GM12878 (cell line): ENCODE results near the gene KRT32. TPM values are rescaled to one million over a fixed set of nuclear protein-coding genes. Genes with fewer than 3 reads are reported as not detected.

Source experiments
- ATAC-seq: fragments of 200-7000 bp; cut with Tn5 transposase; 3 replicates; pipeline ENCODE4 v1.9.1; 2020; ENCODE audit warnings: mild to moderate bottlenecking, moderate library complexity
- BruUV-seq: library from RNA; stranded (reverse); fragments of 400-500 nt; replicated peaks from 2 replicates; lab custom pipeline; 2021; lab: Mats Ljungman, UMichigan
- CTCF ChIA-PET: fragments of 300-600 bp; sonication (Branson Sonifier 250); formaldehyde crosslinking; extraction: SDS; loops from one replicate; lab custom pipeline; 2021; ENCODE audit warnings: inconsistent platforms; lab: Yijun Ruan, JAX
- POLR2A ChIA-PET: fragments of 350-600 bp; formaldehyde crosslinking; extraction: SDS; loops from one replicate; lab custom pipeline; 2021; ENCODE audit warnings: inconsistent platforms; lab: Charles Lee
- RAD21 ChIA-PET: fragments of 300-600 bp; sonication (Branson Sonifier 250); formaldehyde crosslinking; loops from one replicate; lab custom pipeline; 2023; ENCODE audit warnings: antibody characterized with exemption; ENCODE audit not compliant: unreplicated experiment; lab: Charles Lee
- SMC1A ChIA-PET: fragments of 300-600 bp; sonication (Branson Sonifier 250); formaldehyde crosslinking; loops from one replicate; lab custom pipeline; 2023; ENCODE audit not compliant: unreplicated experiment, uncharacterized antibody; lab: Charles Lee
- DNase-seq: peaks from one replicate; pipeline ENCODE4 v3.0.0-alpha.2; 2011; ENCODE audit warnings: low read depth, low spot score
- FAIRE-seq: peaks from 3 replicates; lab custom pipeline; 2011; peaks lifted over from hg19 to GRCh38; lab: Jason Lieb, UNC
- H2AFZ ChIP-seq: 2 replicates; pipeline ENCODE4 v1.6.0; 2011; ENCODE audit warnings: low read depth, low read length, control low read depth; ENCODE audit not compliant: control insufficient read depth
- H3K27ac ChIP-seq: 2 replicates; pipeline ENCODE4 v1.5.1; 2011; ENCODE audit warnings: control low read depth; ENCODE audit not compliant: control insufficient read depth, insufficient read depth
- H3K27me3 ChIP-seq, 2 experiments: replicated peaks in 1 of 2; 2 replicates each; pipeline versions ENCODE4 v1.6.0 to v1.6.1; 2011; ENCODE audit warnings: low read length in 1 of 2; ENCODE audit not compliant: control insufficient read depth in 2 of 2, insufficient read depth in 2 of 2
- H3K36me3 ChIP-seq, 2 experiments: 2 replicates each; pipeline ENCODE4 v1.5.1; 2011; ENCODE audit warnings: low read length in 1 of 2; ENCODE audit not compliant: control insufficient read depth in 2 of 2, insufficient read depth in 2 of 2
- H3K4me1 ChIP-seq: 2 replicates; pipeline ENCODE4 v1.6.1; 2011; ENCODE audit warnings: mild to moderate bottlenecking, low read length, moderate library complexity, mixed read lengths; ENCODE audit not compliant: control insufficient read depth, insufficient read depth
- H3K4me2 ChIP-seq: 2 replicates; pipeline ENCODE4 v1.6.0; 2011; ENCODE audit warnings: control low read depth; ENCODE audit not compliant: control insufficient read depth, insufficient read depth
- H3K4me3 ChIP-seq: fragments of 200-600 bp; sonication (generic); 2 replicates; pipeline ENCODE4 v1.5.1; 2016
- H3K79me2 ChIP-seq: 2 replicates; pipeline ENCODE4 v1.6.0; 2011; ENCODE audit warnings: low read length; ENCODE audit not compliant: control insufficient read depth, insufficient read depth
- H3K9ac ChIP-seq: 2 replicates; pipeline ENCODE4 v1.8.0; 2011; ENCODE audit warnings: low read length, control low read depth, mixed read lengths; ENCODE audit not compliant: control insufficient read depth, insufficient read depth
- H3K9me3 ChIP-seq: replicated peaks from 3 replicates; pipeline ENCODE4 v1.5.1; 2011; ENCODE audit warnings: mild to moderate bottlenecking, low read length; ENCODE audit not compliant: control insufficient read depth, insufficient read depth
- H4K20me1 ChIP-seq: 2 replicates; pipeline ENCODE4 v1.6.0; 2011; ENCODE audit not compliant: control insufficient read depth, insufficient read depth
- HSF1 ChIP-seq: fragments of 150-350 bp; IDR thresholded peaks from 2 replicates; pipeline ENCODE4 v1.6.1; 2014; ENCODE audit warnings: mild to moderate bottlenecking, low read depth, low read length
- NFYA ChIP-seq: IDR thresholded peaks from 2 replicates; pipeline ENCODE4 v1.6.1; 2011; ENCODE audit warnings: low read depth, mild to moderate bottlenecking, low read length, improper control_type of control experiment, borderline replicate concordance
- NR2F1 ChIP-seq: fragments of 450-650 bp; conservative IDR thresholded peaks from 2 replicates; pipeline ENCODE4 v1.6.1; 2017; ENCODE audit warnings: mild to moderate bottlenecking
- PAX5 ChIP-seq: IDR thresholded peaks from 2 replicates; pipeline ENCODE4 v1.6.1; 2011; ENCODE audit warnings: low read depth, low read length, borderline replicate concordance
- PRDM15 ChIP-seq: fragments of 450-650 bp; formaldehyde crosslinking; IDR thresholded peaks from 2 replicates; pipeline ENCODE4 v1.4.0; 2020; ENCODE audit warnings: mild to moderate bottlenecking, moderate library complexity
- RBBP5 ChIP-seq: fragments of 200-600 bp; sonication (generic); conservative IDR thresholded peaks from 2 replicates; pipeline ENCODE4 v1.6.1; 2016
- RFX5 ChIP-seq: IDR thresholded peaks from 2 replicates; pipeline ENCODE4 v1.6.1; 2011; ENCODE audit warnings: low read depth, low read length, improper control_type of control experiment
- SMARCA5 ChIP-seq: fragments of 450-650 bp; IDR thresholded peaks from 2 replicates; pipeline ENCODE4 v1.6.1; 2017; ENCODE audit warnings: mild to moderate bottlenecking
- WGBS: methylation state at CpG from one replicate; pipeline ENCODE4 v1.1.6; 2016; ENCODE audit warnings: low lambda C conversion rate; ENCODE audit not compliant: insufficient replicate concordance, insufficient coverage; ENCODE audit errors: missing lambda C conversion rate; 5-methylcytosine and 5-hydroxymethylcytosine counted together
- in situ Hi-C: fragments of 300-500 bp; cut with MboI; formaldehyde crosslinking; loops from 9 replicates; pipeline ENCODE4 v1.14.3; 2018; ENCODE audit warnings: mixed read lengths
- intact Hi-C: fragments of 100-400 bp; cut with micrococcal nuclease; formaldehyde crosslinking; loops from one replicate; pipeline ENCODE4 v1.14.2; 2022; ENCODE audit not compliant: unreplicated experiment
- polyA plus RNA-seq, 11 experiments: library from polyadenylated mRNA; depleted of rRNA in 4 of 11; unstranded in 6 of 11; stranded (reverse) in 5 of 11; fragments of >200 nt; fragmentation: Nextera tagmentation in 4 of 11; fragmentation: Illumina TruSeq in 1 of 11; extraction: Ambion mirVana in 4 of 11; extraction: Trizol in 1 of 11; gene quantifications; 1 replicate in 1 of 11; 2 replicates in 10 of 11; pipeline versions ENCODE4 v1.2.1 to v1.2.3, GENCODE V29; 2011 to 2016; ENCODE audit warnings: inconsistent platforms in 2 of 11, missing spikeins in 2 of 11, low read depth in 1 of 11
- total RNA-seq, 4 experiments: library from RNA; depleted of rRNA in 3 of 4; stranded (reverse); fragments of >200 nt in 3 of 4; fragmentation: Illumina TruSeq in 1 of 4; extraction: Trizol in 1 of 4; gene quantifications; 2 replicates each; pipeline versions ENCODE4 v1.2.1 to v1.2.3, GENCODE V29; 2013 to 2021

KRT32 gene
- total and polyA plus RNA-seq, 10 of the 15 experiments (the other 5 are each of a cell fraction or from before 2014, with no cell fraction given), result not detected

- H3K27me3 ChIP-seq, result peaks cover 0 to 4% of the 10 kb centered on the region in 2 experiments; a peak in 2 of 4 replicates
- DNase-seq (no peak), FAIRE-seq (no peak), ATAC-seq (no peak)
- no peak overlapping the region for H3K4me2 ChIP-seq
- no peaks in the 10 kb centered on the region for H3K9me3 ChIP-seq
- ChIA-PET RAD21 (no interaction called here), SMC1A (no interaction called here), POLR2A (no interaction called here), CTCF (no interaction called here)
- in situ Hi-C loops, result no loop called here
- no peaks in the 10 kb centered on the region for H3K79me2 ChIP-seq
- H3K4me3 ChIP-seq, result no peak overlapping the region
- H3K9ac ChIP-seq, result no peak overlapping the region
- 9% methylated on average over 8 of the region's 8 CpGs for WGBS
- H3K4me1 ChIP-seq, result no peaks in the 10 kb centered on the region
- no peaks in the 10 kb centered on the region for H4K20me1 ChIP-seq
- no TSS peak for BruUV-seq
- intact Hi-C loops, result no loop called here
- H3K36me3 ChIP-seq, result no peaks in the 10 kb centered on the region
- H2AFZ ChIP-seq, result no peak overlapping the region
- TF ChIP-seq RBBP5 (no peak), HSF1 (no peak), NR2F1 (no peak)
- no peak overlapping the region for H3K27ac ChIP-seq
These were observed 37.2 kb upstream of the KRT32 start for GRCh38 chr17:41504246-41504977.

GRCh38 chr17:41503202-41503601 is 36.0 kb upstream of the KRT32 start:
- Histone ChIP-seq H3K36me3 (no peaks in the 10 kb centered on the region), H3K79me2 (no peaks in the 10 kb centered on the region), H4K20me1 (no peaks in the 10 kb centered on the region), H3K27me3 (peaks cover 0 to 4% of the 10 kb centered on the region in 2 experiments; a peak in 2 of 4 replicates), H3K27ac (no peak overlapping the region), H3K9ac (no peak overlapping the region), H2AFZ (no peak overlapping the region), H3K4me3 (no peak overlapping the region), H3K9me3 (no peaks in the 10 kb centered on the region), H3K4me1 (no peaks in the 10 kb centered on the region), H3K4me2 (no peak overlapping the region)
- CTCF ChIA-PET, result interaction anchor here (1.9 kb wide), 1 partner anchor 16 kb away, joined by 5 read pairs; no protein-coding TSS in a partner anchor
- in situ Hi-C loops, result no loop called here
- 15% methylated on average over 9 of the region's 9 CpGs for WGBS
- intact Hi-C loops, result no loop called here
- TF ChIP-seq PRDM15 (CRISPR knock-in tag) (no peak), PAX5 (no peak), RFX5 (no peak), NFYA (no peak), SMARCA5 (no peak)
- no peak for FAIRE-seq
- ATAC-seq, result no peak
- POLR2A ChIA-PET, result no interaction called here
- RAD21 ChIA-PET, result no interaction called here
- DNase-seq, result no peak
- SMC1A ChIA-PET, result no interaction called here
- no TSS peak for BruUV-seq
